ENCODE measurements around the gene GYPC.
"Not testable (repeated sequence)": the region's sequence is repeated elsewhere in the genome, so short reads cannot be mapped to it uniquely, and the experiment has no call there.

Gene GYPC

GRCh38 chr2:126703311-126703710 lies 47.4 kb downstream of the GYPC start:
- no peak for DNase-seq

GRCh38 chr2:126704434-126705160 lies 48.6 kb downstream of the GYPC start:
- DNase-seq, result no peak

GRCh38 chr2:126707191-126707590 lies 51.2 kb downstream of the GYPC start:
- DNase-seq, result no peak

- DNase-seq, result no peak
Observed at GRCh38 chr2:126707941-126708340, 52.0 kb downstream of the GYPC start.

- no peak for DNase-seq
Observed at GRCh38 chr2:126714191-126714965, 58.4 kb downstream of the GYPC start.

GRCh38 chr2:126715111-126715510 lies 59.2 kb downstream of the GYPC start:
- no peak for DNase-seq

GRCh38 chr2:126715576-126716406 lies 59.8 kb downstream of the GYPC start:
- DNase-seq, result no peak

- not testable (repeated sequence) for DNase-seq
Observed at GRCh38 chr2:126717277-126717676, 61.3 kb downstream of the GYPC start.

- no peak for DNase-seq
Observed at GRCh38 chr2:126717928-126718327, 62.0 kb downstream of the GYPC start.

- DNase-seq, result no peak
Observed at GRCh38 chr2:126719191-126719832, 63.4 kb downstream of the GYPC start.

- no peak for DNase-seq
Observed at GRCh38 chr2:126719833-126720351, 63.9 kb downstream of the GYPC start.

GRCh38 chr2:126720638-126721037 lies 64.7 kb downstream of the GYPC start:
- no peak for DNase-seq

- no peak for DNase-seq
Observed at GRCh38 chr2:126722081-126722480, 66.1 kb downstream of the GYPC start.

GRCh38 chr2:126722546-126722945 lies 66.6 kb downstream of the GYPC start:
- DNase-seq, result no peak

- no peak for DNase-seq
Observed at GRCh38 chr2:126723281-126723815, 67.4 kb downstream of the GYPC start.

- no peak for DNase-seq
Observed at GRCh38 chr2:126725580-126725979, 69.6 kb downstream of the GYPC start.

- DNase-seq, result no peak
Observed at GRCh38 chr2:126729896-126730295, 73.9 kb downstream of the GYPC start.

GRCh38 chr2:126730655-126731054 lies 74.7 kb downstream of the GYPC start:
- no peak for DNase-seq

- no peak for DNase-seq
Observed at GRCh38 chr2:126731353-126731752, 75.4 kb downstream of the GYPC start.

GRCh38 chr2:126732682-126733245 lies 76.8 kb downstream of the GYPC start:
- no peak for DNase-seq

- DNase-seq, result no peak
Observed at GRCh38 chr2:126733795-126734194, 77.8 kb downstream of the GYPC start.
